UCSD-AML1 (cell line): ENCODE data around the gene HTR6.
A peak's percentile ranks its signal among the peaks of the same experiment; 100 is the strongest.

Source experiments
- DNase-seq: peaks from one replicate; lab custom pipeline; 2025; ENCODE audit not compliant: unreplicated experiment; lab: John Stamatoyannopoulos, UW

The HTR6 gene

GRCh38 chr1:19656134-19656779, 8.4 kb upstream of the HTR6 start:
- DNase-seq = no peak

- DNase-seq = no peak
Observed at GRCh38 chr1:19656780-19657466, 7.8 kb upstream of the HTR6 start.

- no peak for DNase-seq
Observed at GRCh38 chr1:19657511-19657910, 7.2 kb upstream of the HTR6 start.

GRCh38 chr1:19658186-19658585, 6.5 kb upstream of the HTR6 start:
- no peak for DNase-seq

- no peak for DNase-seq
Observed at GRCh38 chr1:19661721-19662228, 2.9 kb upstream of the HTR6 start.

GRCh38 chr1:19662313-19662712, 2.4 kb upstream of the HTR6 start:
- DNase-seq = no peak

GRCh38 chr1:19665186-19665495, 466 bp downstream of the HTR6 start:
- DNase-seq = no peak

- DNase-seq = no peak
Observed at GRCh38 chr1:19665496-19666465, 1.1 kb downstream of the HTR6 start.

GRCh38 chr1:19668888-19669287, 4.2 kb downstream of the HTR6 start:
- no peak for DNase-seq

- no peak for DNase-seq
Observed at GRCh38 chr1:19670787-19671186, 6.1 kb downstream of the HTR6 start.

- no peak for DNase-seq
Observed at GRCh38 chr1:19672237-19672636, 7.6 kb downstream of the HTR6 start.

GRCh38 chr1:19675797-19676196, 11.1 kb downstream of the HTR6 start:
- no peak for DNase-seq

- peak; percentile 21 for DNase-seq
Observed at GRCh38 chr1:19676438-19676922, 11.8 kb downstream of the HTR6 start.

- DNase-seq = no peak
Observed at GRCh38 chr1:19678493-19678892, 13.8 kb downstream of the HTR6 start.

- DNase-seq = no peak
Observed at GRCh38 chr1:19678931-19679453, 14.3 kb downstream of the HTR6 start.

GRCh38 chr1:19679691-19680090, 15.0 kb downstream of the HTR6 start:
- DNase-seq = no peak

GRCh38 chr1:19680644-19681043, 16.0 kb downstream of the HTR6 start:
- no peak for DNase-seq

- no peak for DNase-seq
Observed at GRCh38 chr1:19682257-19682656, 17.6 kb downstream of the HTR6 start.

- DNase-seq = no peak
Observed at GRCh38 chr1:19682901-19683300, 18.2 kb downstream of the HTR6 start.

GRCh38 chr1:19683351-19683750, 18.7 kb downstream of the HTR6 start:
- DNase-seq = no peak

GRCh38 chr1:19684677-19685076, 20.0 kb downstream of the HTR6 start:
- no peak for DNase-seq
